Muscle layer of colon (tissue), 2 donors: ENCODE data around the gene KCNA2.

Source experiments
- H3K27ac ChIP-seq: one replicate; pipeline ENCODE4 v1.7.0; 2013; ENCODE audit warnings: low read depth, mild to moderate bottlenecking, low read length, moderate library complexity
- H3K27me3 ChIP-seq, 2 donors: one replicate each; pipeline ENCODE4 v1.7.0; 2013; ENCODE audit warnings: low read length in 2 of 2, mild to moderate bottlenecking in 2 of 2; ENCODE audit not compliant: insufficient read depth in 2 of 2, control insufficient read depth in 1 of 2
- H3K36me3 ChIP-seq: one replicate; pipeline ENCODE4 v1.7.0; 2013; ENCODE audit warnings: mild to moderate bottlenecking, low read length; ENCODE audit not compliant: insufficient read depth
- H3K4me1 ChIP-seq: one replicate; pipeline ENCODE4 v1.7.0; 2013; ENCODE audit warnings: mild to moderate bottlenecking, low read length; ENCODE audit not compliant: insufficient read depth
- H3K4me3 ChIP-seq, 2 donors: one replicate each; pipeline ENCODE4 v1.7.0; 2013; ENCODE audit warnings: low read length in 2 of 2, low read depth in 1 of 2, mild to moderate bottlenecking in 1 of 2, moderate library complexity in 1 of 2
- H3K9ac ChIP-seq: one replicate; pipeline ENCODE4 v1.7.0; 2013; ENCODE audit warnings: low read length
- H3K9me3 ChIP-seq: one replicate; pipeline ENCODE4 v1.7.0; 2013; ENCODE audit warnings: mild to moderate bottlenecking, low read length
- donor health status: abdominal sarcoma.
- donor health status: Adenocarcinoma of cecum.

KCNA2 gene

DNA sequence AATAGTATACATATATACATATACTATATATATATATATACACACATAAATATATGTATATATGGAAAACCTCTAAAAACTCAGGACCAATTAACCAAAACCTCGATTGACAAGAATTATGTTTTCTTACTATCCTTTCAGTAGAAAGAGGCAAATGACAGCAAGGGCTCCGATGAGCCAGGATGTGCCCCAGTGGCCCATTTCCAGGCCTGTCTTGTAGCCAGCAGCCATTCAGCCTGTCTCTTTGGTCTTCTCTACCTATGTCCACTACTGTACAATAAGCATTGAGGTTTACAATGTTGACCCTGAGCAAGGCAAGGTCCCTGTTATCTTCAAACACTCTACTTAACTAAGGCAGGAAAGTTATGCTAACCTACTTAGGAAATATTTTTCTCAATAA, 9.8 kb downstream of the KCNA2 start:
- Histone ChIP-seq H3K9me3 (no peaks in the 10 kb centered on the region), H3K27me3 (no peaks in the 10 kb centered on the region), H3K27ac (no peak overlapping the region), H3K36me3 (no peaks in the 10 kb centered on the region), H3K9ac (no peak overlapping the region), H3K4me3 (no peak overlapping the region), H3K4me1 (no peaks in the 10 kb centered on the region)

GRCh38 chr1:110595353-110595710, 10.8 kb downstream of the KCNA2 start:
- Histone ChIP-seq H3K27me3 (no peaks in the 10 kb centered on the region), H3K9ac (no peak overlapping the region), H3K27ac (no peak overlapping the region), H3K4me1 (no peaks in the 10 kb centered on the region), H3K4me3 (no peak overlapping the region), H3K36me3 (no peaks in the 10 kb centered on the region), H3K9me3 (no peaks in the 10 kb centered on the region)

DNA sequence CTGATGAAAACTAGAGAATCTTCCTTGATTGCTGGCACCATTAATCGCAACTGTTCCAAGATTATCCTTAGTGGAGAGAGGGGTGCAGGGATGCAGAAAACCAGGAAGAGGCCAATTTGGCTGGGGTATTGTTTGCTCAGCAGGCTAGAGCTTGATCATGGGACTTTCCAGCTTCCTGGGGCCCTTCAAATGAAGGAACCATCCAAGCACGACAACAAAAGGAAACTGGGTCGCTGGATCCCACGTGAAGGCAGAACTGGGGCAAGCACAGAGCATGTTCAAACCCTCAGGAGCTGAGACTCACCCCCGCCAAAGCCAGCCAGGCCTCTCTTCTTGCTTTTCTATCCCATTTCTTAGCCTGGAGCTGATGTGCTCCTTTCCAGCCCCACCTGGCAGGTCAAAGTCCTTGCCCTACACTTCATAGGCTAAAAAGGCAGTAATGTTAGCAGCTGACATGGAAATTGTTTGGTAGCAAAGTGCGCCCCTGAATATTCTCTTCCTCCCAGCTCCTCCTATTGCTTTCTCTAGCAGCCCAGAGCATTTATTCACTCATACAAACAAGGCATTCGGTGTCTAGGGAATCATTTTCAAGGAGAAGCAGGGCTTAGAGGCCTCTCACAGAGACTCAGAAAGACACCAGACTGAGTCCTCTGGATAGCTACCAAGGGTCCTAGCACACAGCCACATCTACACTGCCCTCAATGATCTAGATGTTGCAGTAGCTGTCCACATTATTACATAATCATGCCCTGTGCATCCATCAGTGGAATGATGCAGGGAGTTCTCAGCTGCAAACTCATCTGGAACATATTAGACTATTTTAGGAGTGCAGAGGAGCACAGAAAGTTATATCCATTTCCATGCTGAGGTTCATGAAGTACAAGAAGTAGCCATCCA, 11.5 kb downstream of the KCNA2 start:
- no peaks in the 10 kb centered on the region for H3K9me3 ChIP-seq
- no peak overlapping the region for H3K27ac ChIP-seq
- H3K4me1 ChIP-seq, result no peaks in the 10 kb centered on the region
- no peak overlapping the region for H3K4me3 ChIP-seq
- no peaks in the 10 kb centered on the region for H3K27me3 ChIP-seq
- H3K36me3 ChIP-seq, result no peaks in the 10 kb centered on the region
- no peak overlapping the region for H3K9ac ChIP-seq

GRCh38 chr1:110593902-110594301, 12.3 kb downstream of the KCNA2 start:
- no peaks in the 10 kb centered on the region for H3K36me3 ChIP-seq

GRCh38 chr1:110591956-110592355, 14.2 kb downstream of the KCNA2 start:
- Histone ChIP-seq H3K9ac (no peak overlapping the region), H3K4me3 (no peak overlapping the region), H3K27ac (no peak overlapping the region), H3K4me1 (no peaks in the 10 kb centered on the region), H3K27me3 (no peaks in the 10 kb centered on the region), H3K36me3 (no peaks in the 10 kb centered on the region), H3K9me3 (no peaks in the 10 kb centered on the region)

More at GRCh38 chr1:110593902-110594301, 12.3 kb downstream of the KCNA2 start:
- Histone ChIP-seq H3K4me1 (no peaks in the 10 kb centered on the region), H3K27me3 (no peaks in the 10 kb centered on the region), H3K27ac (no peak overlapping the region), H3K4me3 (no peak overlapping the region), H3K9ac (no peak overlapping the region), H3K9me3 (no peaks in the 10 kb centered on the region)

DNA sequence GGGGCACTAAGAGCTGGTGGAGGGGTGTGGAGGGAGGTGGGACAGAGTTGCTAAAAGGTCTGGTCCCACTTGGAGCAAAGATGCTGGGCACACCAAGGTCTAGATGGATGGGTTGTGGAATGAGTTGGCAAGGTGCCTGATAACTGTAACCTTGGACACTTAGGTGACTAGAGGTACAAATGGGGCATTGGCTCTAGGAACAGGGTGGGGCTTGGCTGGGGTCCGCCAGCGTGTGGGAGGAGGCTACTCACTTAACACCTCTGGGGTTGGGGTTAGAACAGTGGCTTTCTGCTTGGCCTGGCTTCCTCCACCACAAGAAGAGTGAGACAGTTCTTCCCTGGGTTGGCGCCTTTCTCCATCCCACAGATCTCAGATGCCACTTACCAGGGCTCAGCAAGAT, 17.2 kb downstream of the KCNA2 start:
- no peaks in the 10 kb centered on the region for H3K9me3 ChIP-seq
- H3K27me3 ChIP-seq, result no peaks in the 10 kb centered on the region
- no peaks in the 10 kb centered on the region for H3K4me1 ChIP-seq
- H3K36me3 ChIP-seq, result no peaks in the 10 kb centered on the region
- no peak overlapping the region for H3K9ac ChIP-seq
- H3K4me3 ChIP-seq, result no peak overlapping the region
- H3K27ac ChIP-seq, result no peak overlapping the region

- Histone ChIP-seq H3K9me3 (no peaks in the 10 kb centered on the region), H3K4me3 (no peak overlapping the region), H3K4me1 (no peaks in the 10 kb centered on the region), H3K27me3 (no peaks in the 10 kb centered on the region), H3K9ac (no peak overlapping the region), H3K36me3 (no peaks in the 10 kb centered on the region), H3K27ac (no peak overlapping the region)
These were observed 17.7 kb downstream of the KCNA2 start for GRCh38 chr1:110588486-110588885.

GRCh38 chr1:110587906-110588305, 18.3 kb downstream of the KCNA2 start:
- Histone ChIP-seq H3K27me3 (no peaks in the 10 kb centered on the region), H3K36me3 (no peaks in the 10 kb centered on the region), H3K9ac (no peak overlapping the region), H3K4me1 (no peaks in the 10 kb centered on the region), H3K27ac (no peak overlapping the region), H3K9me3 (no peaks in the 10 kb centered on the region), H3K4me3 (no peak overlapping the region)

DNA sequence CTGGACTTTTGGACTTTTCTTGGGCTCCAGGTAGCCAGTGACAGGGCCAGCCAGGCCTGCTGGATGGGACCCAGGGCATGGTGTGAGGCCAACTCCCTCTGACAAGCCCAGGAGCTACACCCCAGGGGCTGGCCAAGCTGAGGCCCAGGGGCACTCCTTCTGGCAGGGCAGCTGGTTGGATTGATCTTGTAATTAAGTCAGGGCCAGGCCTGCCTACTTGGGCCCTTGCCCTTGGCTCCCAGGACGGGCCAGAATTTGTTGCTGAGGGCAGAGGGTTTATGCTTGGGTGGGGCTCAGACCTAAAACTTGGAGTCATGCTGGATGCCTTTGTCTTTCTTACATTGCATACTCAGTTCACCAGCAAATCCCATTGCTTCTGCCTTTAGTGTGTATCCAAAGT, 20.7 kb downstream of the KCNA2 start:
- H3K9me3 ChIP-seq, result no peaks in the 10 kb centered on the region
- H3K4me3 ChIP-seq, result no peak overlapping the region
- H3K9ac ChIP-seq, result no peak overlapping the region

DNA sequence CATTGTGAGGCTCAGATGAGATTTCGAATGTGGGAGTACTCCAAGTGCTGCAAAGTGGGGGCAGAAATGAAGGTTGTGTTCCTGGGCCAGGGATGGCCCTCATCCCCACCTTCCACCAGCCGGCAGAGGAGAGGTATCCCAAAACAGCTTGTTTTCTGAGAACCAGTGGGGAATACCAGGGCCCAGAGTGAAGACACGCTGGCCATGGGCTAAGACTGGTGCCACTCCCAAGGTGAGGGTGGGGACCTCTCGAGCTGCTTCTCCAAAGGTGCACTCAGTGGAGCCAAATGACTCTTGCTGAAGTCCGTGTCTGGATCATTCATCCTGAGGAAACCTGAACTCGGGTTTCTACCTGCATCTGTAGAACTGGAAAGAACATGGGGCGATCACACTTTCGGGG, 22.1 kb downstream of the KCNA2 start:
- Histone ChIP-seq H3K9me3 (no peaks in the 10 kb centered on the region), H3K27ac (no peak overlapping the region), H3K27me3 (no peaks in the 10 kb centered on the region)

More for the DNA sequence above, 20.7 kb downstream of the KCNA2 start:
- H3K27ac ChIP-seq, result no peak overlapping the region
- H3K27me3 ChIP-seq, result no peaks in the 10 kb centered on the region
- H3K36me3 ChIP-seq, result no peaks in the 10 kb centered on the region
- H3K4me1 ChIP-seq, result peaks cover 8% of the 10 kb centered on the region

DNA sequence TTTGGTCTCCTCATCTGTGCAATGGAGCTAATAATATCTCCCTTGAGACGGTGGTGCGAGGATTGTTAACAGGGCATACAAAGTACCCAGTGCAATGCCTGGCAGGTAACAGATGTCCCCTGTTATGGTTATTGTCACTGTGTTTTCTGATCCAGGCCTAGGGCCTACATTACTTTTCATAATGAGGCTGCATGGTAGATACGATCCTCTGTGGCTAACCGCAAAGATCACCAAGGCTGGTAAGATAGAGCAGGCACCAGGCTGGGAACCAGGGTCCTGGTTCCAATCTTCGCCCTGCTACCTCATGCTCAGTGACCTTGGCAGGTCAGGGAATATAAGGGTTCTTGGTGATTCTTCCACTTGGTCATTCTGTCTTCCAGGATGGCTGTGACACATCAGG, 22.7 kb downstream of the KCNA2 start:
- peaks cover 8% of the 10 kb centered on the region for H3K4me1 ChIP-seq
- H3K9ac ChIP-seq, result no peak overlapping the region
- no peaks in the 10 kb centered on the region for H3K9me3 ChIP-seq
- no peak overlapping the region for H3K27ac ChIP-seq
- H3K27me3 ChIP-seq, result no peaks in the 10 kb centered on the region
- H3K4me3 ChIP-seq, result no peak overlapping the region
- no peaks in the 10 kb centered on the region for H3K36me3 ChIP-seq

More for the DNA sequence above, 22.1 kb downstream of the KCNA2 start:
- Histone ChIP-seq H3K4me1 (peaks cover 8% of the 10 kb centered on the region), H3K9ac (no peak overlapping the region), H3K4me3 (no peak overlapping the region), H3K36me3 (no peaks in the 10 kb centered on the region)

- H3K27me3 ChIP-seq, result no peaks in the 10 kb centered on the region
- H3K9ac ChIP-seq, result no peak overlapping the region
- no peak overlapping the region for H3K4me3 ChIP-seq
- no peak overlapping the region for H3K27ac ChIP-seq
- no peaks in the 10 kb centered on the region for H3K9me3 ChIP-seq
- H3K4me1 ChIP-seq, result peaks cover 8% of the 10 kb centered on the region
- no peaks in the 10 kb centered on the region for H3K36me3 ChIP-seq
These were observed 23.8 kb downstream of the KCNA2 start for GRCh38 chr1:110582378-110582777.
